Transverse colon (tissue), 4 donors: ENCODE measurements around the gene FOLR1.

ENCODE experiments used
- CTCF ChIP-seq, 5 experiments: fragments of 200-600 bp in 3 of 5; fragments of 450-650 bp in 2 of 5; sonication (generic) in 3 of 5; IDR thresholded peaks; 1 replicate in 2 of 5; 2 replicates in 3 of 5; pipeline ENCODE4 v1.5.1; 2016 to 2017; ENCODE audit warnings: antibody characterized with exemption in 5 of 5, inconsistent platforms in 3 of 5, mild to moderate bottlenecking in 2 of 5, moderate library complexity in 1 of 5
- EP300 ChIP-seq: sonication (generic); formaldehyde crosslinking; IDR thresholded peaks from one replicate; pipeline ENCODE4 v1.6.1; 2017; ENCODE audit warnings: antibody characterized with exemption, low read depth
- POLR2A ChIP-seq: fragments of 450-650 bp; IDR thresholded peaks from one replicate; pipeline ENCODE4 v1.6.1; 2016; ENCODE audit warnings: antibody characterized with exemption, mild to moderate bottlenecking, moderate library complexity
- POLR2AphosphoS5 ChIP-seq, 3 donors: sonication (generic); formaldehyde crosslinking; IDR thresholded peaks; one replicate each; pipeline ENCODE4 v1.6.1; 2016; ENCODE audit warnings: antibody characterized with exemption in 3 of 3

- TF ChIP-seq CTCF (IDR thresholded peaks at IDR 0.05) (no peak), POLR2A (peak; percentile 45), EP300 (no peak), POLR2AphosphoS5 (IDR thresholded peaks at IDR 0.05) (no peak)
Measured at GRCh38 chr11:72223615-72224563, 31.9 kb downstream of the FOLR1 start.
